ENCODE results near the gene DNAH8.
"Not testable (repeated sequence)": the region's sequence is repeated elsewhere in the genome, so short reads cannot be mapped to it uniquely, and the experiment has no call there.

DNAH8 gene

DNA sequence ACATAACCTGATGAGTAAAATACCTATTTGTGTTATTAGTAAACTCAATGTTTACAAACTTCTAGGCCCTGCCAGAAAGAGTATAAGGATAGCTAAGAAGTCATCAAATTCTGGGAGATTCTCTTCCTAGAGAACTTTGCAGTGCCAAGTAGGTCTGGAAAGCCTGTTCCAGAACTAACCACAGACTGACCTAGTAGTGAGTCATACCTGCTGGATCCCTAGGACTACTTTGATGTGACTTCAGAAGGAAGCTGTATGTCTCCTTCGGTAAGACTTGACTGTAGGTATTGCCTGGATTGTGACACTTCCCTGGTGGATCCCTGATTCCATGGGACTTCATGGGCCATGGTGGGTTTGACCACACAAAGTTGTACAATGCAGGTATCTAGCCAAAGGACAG lies 131.7 kb downstream of the DNAH8 start:
- no peak for DNase-seq

DNA sequence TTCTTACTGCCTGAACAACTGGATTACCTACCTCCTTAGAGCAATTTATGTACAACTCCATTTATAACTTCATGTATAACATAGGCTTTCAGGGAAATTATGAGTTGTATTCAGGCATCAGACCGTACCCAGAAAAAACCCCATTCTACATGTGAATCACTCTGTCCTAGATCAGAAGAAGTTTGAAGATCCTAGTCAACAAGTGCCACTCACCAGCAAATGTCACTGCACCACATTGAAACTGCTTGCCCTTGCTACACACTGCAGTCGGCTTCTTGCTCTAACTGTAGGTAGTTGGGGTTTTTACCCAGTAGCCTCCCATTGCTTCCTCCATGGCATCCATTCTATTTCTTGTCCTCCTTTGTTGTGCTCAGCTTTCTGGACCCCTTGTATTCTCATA lies 132.4 kb downstream of the DNAH8 start:
- DNase-seq: no peak

DNA sequence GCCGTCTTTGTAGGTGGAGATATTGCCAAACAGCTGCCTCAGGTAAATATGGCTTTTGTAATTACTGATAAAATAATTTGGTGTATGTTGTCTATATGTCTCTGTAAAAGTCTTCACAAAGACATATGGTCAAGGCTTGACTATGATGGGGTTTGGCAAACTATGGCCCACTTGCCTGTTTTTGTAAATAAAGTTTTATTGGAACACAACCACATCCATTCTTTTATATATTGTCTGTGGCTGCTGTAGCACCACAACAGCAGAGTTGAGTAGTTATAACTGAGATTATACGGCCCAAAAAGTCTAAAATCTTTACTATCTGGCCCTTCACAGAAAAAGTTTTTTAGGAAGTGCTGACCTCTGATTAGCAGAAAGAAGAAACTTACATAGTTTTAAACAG lies 133.6 kb downstream of the DNAH8 start:
- DNase-seq: no peak

DNA sequence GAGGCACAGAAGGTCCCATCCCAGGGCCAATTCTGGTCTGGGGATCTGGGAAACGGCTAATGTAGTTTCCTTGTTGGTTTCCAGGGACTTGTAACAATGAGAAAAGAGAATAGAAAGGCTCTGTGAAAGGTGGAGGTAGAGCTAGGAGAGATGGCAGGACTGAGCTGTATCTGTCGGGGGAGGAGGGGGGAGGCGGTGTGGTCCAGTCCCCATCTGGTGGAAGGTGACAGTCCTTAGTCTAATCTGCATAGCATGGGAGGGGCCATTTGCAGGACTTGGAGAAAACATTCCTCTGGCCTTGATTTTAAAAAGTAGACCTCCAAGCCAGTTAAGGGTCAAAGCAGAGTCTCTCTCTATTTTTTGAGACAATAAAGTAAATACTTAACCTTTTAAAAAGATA lies 137.1 kb downstream of the DNAH8 start:
- DNase-seq: no peak

DNA sequence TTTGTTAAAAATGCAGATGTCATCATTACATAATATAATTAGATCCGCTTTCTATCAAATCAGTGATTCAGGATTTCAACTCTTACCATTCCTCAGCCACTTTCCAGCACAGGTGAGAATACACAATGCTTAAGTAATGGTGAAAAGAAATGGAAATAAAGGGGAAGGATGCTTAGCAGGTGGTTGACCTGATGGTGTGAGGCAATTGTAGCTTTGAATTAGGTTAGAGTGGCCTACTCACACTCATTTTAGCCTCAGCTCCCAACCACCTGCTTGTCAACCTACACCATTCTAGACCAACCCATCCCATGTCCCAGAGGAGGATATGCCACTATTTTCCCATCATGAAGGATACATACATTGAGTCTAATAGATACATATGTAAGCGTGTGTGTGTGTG lies 138.1 kb downstream of the DNAH8 start:
- no peak for DNase-seq

DNA sequence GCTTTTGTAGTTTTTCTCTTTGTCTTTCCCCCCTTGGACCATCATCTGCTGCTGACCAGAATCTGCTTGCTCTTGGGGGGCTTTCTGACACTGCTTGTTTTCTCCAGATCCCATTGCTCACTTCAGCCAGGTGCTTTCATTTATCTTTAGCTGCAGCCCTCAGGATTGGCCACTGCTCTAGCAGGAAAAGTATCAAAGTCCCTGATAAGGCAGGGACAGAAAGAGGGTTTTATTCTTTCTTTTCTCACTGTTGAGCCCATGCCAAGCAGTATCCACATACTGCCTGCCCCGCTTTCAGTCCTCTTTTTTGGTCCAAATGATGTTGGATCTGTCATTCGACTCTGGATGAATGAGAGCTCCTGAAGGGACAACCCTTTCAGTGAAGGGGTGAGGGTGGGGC lies 141.4 kb downstream of the DNAH8 start:
- DNase-seq: no peak

DNA sequence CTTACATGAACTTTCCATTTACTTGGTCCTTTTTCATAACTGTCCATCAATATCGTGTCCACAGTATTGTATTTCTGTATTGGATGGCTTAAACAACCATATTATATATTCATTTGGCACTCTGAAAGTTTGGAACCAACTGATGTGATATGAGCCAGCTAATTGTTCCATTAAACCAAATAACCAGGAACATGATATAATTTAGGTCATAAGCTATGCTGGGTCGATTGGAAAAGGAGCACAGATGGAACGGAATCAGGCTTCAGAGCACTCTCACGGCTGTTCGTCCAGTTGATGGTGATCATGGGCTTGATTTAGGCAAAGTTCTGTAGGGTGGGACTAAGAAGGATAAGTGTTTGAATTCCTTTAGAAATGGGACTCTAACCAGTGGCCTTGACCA lies 142.7 kb downstream of the DNAH8 start:
- no peak for DNase-seq

DNA sequence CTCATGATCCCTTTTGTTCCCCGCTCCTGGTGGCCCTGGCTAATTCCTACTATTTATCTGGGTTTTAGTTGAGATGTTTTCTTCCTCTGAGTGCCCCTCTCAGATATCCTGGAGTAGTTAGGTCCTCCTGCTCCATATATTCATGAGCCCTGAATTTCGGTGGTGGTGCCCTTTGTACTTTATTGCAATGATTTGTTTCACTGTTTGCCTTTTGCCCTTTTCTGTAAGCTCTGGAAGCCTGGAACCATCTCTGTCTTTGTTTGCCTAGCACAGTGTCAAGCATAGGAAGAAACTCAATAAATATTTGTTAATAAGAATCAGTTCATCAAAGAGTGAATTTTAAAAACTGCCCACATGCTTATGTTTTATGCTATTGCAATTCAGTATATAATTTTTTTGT lies 144.9 kb downstream of the DNAH8 start:
- DNase-seq: no peak

DNA sequence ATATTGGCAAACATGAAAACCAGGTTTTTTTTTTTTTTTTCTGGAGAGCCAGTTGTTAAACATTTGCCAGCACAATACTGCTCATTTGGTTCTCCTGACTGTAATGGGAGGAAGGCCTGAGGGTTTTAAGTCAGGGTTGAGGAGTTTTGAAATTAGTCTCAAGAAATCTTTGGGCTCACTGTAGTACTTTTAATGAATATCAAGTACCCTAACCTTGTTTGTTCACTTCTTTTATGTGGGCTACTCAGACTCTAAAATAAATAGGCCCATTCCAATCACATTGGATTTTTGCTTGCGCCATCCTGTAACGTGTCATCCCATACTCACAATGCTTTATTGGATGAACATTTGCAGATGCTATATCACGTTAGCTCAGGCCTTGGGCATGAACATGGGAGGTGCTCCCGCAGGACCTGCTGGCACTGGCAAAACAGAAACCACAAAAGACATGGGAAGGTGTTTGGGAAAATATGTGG lies 146.9 kb downstream of the DNAH8 start:
- DNase-seq: no peak

DNA sequence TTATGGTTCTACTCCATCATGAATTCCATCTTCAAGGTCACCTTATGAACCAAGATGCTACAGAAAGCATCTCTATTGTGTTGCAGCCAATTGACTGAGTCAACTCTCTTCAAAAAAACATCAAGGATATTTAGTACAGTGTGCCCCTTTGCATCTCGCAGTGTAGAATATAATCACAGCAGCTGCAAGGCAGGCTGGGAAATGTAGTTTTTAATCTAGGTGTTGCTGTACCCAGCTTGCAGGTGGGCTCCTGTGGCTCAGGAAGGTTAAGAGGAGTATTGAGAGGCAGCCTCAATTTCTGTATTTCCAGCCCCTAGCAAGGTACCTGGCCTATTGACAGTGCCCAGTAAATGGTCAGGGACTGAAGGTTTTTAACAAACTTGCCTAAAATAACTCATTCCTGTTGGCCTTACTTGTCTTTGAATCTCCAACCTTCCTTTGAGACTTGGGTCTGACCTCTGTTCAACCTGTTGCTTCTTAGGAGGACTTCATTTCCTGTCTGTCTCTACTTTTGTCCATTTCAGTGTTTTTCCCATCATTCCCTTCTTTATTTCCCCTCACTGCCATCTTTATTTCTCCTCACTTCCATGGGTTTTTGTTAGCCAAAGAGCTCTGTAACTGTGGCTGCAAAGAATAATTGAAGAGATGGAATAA lies 150.5 kb downstream of the DNAH8 start:
- DNase-seq: no peak

DNA sequence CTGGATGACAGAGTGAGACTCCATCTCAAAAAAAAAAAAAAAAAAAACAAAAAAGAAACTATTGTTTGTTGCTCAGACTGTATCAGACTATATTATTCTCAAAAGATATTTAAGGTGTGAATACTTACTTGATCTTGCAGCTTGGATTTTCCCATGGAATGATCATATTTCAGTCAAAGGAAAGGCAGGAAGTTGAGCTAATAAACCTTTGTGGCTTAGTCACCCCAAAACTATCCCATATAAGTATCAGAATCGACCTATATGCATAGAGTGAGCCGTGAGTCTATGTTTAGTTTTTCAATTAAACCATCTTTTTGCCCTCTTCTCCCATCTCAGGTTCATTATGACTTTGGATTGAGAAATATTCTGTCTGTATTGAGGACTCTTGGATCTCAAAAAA lies 152.6 kb downstream of the DNAH8 start:
- DNase-seq: no peak

DNA sequence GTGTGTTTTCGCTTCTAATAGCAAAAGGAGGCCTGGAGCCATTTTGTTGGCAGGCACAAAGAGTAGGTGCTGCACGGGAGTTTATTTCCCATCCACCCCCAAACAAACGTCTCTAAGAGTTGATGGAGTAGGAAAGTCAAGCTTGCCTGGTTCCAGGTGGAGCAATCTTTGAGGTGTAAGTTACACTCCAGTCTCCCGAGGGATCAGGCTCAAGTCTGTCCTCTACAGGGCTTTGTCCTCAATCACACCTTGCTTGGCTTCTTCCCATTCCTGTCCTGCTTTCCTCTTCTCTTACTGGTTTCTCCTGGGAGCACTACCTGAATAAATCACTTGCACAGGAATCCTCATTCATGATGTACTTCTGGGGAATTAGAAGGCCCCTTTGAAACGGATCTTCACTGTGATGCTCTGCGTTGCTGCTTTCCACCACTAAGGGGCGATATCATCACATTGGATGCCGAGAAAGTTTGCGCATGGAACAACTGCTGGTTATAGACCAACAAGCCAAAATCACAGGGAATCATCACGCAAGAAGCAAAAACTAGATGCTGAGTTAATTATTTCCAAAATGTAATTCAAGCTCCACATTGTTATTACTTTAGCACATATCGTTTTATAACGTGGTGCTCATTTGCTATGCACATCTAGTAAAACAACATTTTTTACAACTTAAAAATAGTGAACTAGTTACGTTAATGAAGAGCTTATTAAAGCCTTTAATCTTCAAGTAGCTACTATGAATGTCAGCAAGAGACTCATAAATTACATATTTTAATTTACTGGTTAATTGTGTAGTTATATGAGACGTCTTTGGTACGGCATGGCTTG lies 156.8 kb downstream of the DNAH8 start:
- peak; percentile 54 for DNase-seq

DNA sequence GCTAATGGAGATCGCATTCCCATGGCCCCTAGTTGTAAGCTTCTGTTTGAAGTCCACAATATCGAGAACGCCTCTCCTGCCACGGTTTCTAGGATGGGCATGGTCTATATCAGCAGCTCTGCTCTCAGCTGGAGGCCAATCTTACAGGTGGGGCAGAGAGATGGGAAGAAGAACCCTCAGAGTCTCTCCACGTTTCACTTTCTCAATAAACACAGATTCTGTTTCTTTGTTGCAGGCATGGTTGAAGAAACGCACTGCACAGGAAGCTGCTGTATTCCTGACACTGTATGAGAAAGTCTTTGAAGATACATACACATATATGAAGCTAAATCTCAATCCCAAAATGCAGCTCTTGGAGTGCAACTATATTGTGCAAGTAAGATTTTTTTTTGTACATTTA lies 157.9 kb downstream of the DNAH8 start:
- DNase-seq: no peak

DNA sequence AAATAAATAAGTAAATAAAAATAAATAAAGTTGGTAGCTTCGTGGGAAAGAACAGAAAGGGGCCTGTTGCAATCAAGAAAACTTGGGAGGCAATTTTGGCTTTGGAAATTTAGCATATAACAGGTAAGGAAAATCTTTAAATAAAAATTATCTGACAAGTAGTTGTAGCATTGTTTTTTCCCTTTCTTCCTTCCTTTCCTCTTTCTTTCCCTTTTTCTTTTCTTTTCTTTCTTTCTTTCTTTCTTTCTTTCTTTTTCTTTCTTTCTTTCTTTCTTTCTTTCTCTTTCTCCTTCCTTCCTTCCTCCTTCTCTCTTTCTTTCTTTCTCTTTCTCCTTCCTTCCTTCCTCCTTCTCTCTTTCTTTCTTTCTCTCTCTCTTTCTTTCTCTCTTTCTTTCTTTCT lies 158.7 kb downstream of the DNAH8 start:
- DNase-seq: not testable (repeated sequence)

DNA sequence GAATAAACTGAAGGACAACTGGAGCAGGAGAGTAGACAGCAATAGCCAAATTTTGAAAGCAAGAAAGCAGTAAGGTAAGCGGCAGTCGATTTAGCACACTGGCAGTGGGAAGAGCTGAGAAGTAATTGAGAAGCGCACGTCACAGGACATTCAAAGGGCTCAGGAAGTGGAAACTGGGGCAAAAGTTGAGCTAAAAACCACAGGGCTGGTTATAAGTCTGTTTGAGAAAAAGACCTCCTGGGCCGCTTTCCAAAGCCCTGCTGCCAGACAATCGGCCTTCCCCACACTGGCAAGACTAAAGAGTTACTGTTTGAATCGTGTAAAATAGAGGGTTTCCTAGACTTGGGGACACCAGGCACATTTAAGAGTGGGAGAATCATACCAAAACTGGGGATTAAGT lies 161.4 kb downstream of the DNAH8 start:
- DNase-seq: peak; percentile 35

DNA sequence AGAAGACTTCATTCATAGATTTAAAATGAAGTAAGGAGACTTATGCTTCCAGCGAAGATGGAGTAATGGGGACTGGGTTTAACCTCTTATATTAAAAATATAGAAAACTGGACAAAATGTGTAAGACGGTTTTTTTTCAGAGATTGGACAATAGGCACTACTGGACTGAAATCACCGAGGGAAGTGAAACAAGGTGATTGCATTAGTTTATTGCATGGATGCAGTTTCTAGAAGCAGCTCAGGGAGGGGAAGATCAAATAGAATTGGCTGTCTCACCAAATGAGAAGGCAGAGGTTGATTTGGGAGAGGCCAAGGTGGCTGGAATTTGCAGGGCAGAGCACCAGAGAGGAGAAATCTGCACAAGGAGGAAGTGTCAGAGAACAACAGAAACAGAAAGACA lies 162.6 kb downstream of the DNAH8 start:
- DNase-seq: no peak

DNA sequence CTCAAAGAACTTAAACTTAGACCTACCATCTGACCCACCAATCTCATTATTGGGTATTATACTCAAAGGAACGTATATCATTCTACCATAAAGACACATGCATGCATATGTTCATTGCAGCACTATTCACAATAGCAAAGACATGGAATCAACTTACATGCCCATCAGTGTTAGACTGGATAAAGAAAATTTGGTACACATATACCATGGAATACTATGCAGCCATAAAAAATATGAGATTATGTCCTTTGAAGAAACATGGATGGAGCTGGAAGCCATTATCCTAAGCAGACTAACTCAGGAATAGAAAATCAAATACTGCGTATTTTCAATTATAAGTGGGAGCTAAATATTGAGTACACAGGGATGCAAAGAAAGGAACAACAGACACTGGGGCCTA lies 167.0 kb downstream of the DNAH8 start:
- no peak for DNase-seq

DNA sequence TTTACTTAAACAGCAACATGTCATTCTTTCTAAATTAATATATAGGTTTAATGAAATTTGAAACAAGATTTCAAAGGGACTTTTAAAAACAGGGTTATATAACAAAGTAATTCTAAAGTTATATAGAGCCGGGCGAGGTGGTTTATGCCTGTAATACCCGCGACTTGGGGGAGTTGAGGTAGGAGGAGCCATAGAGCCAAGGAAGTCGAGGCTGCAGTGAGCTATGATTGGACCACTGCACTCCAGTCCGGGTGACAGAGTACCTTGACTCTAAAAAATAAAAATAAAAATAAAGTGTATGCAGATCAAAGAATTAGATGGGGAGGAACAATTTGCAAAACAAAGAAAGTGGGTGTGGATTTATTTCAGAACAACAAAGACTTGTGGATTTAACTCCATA lies 182.4 kb downstream of the DNAH8 start:
- DNase-seq: no peak

DNA sequence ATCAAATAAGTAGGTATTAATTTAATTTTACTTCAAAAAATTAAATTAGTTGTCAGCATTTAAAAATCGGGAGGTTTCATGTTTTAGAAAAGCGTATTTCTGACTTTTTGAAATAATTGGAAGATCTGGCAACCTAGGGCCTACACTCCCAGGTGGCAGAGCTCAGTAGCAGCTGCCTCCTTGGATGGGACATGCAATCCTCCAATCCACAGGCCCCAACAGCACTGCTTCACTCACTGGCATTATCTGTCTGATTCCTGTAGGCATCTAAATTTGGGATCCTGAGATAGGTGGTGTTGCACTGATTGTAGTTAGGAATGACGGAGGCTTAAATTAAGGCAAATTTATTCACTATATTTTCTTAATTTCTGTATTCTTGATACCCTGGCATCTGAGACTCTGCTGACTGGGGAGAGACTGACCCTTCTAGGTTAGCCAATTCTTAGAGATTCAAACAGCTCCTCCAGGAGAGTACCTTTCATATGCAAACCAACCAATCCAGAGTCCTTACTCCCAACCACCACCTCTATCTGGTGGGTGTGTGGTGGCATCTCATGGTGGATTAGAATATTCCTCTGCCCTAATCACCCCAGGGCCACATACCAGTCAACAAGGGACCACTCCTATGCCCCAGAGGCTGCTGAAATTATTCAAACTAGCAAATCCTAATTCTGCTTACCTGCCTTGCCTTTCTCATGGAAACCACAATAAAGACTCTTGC lies 186.9 kb downstream of the DNAH8 start:
- DNase-seq: no peak

DNA sequence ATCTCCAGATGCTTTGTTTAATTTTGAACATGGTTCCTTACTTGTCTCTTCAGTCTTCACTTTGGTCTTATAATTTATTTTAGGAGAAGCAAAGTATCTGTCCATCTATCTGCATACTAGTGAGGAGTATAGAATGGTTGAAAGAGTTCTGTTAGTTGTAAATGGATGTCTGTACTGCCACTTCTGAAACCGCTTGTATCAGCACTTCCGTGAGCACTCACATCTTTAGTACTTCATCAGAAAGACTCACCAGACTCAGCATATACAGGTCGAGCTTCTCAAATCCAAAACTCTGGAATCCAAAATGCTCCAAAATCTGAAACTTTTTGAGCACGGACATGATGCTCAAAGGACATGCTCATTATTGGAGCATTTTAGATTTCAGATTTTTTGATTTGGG lies 191.5 kb downstream of the DNAH8 start:
- no peak for DNase-seq

DNA sequence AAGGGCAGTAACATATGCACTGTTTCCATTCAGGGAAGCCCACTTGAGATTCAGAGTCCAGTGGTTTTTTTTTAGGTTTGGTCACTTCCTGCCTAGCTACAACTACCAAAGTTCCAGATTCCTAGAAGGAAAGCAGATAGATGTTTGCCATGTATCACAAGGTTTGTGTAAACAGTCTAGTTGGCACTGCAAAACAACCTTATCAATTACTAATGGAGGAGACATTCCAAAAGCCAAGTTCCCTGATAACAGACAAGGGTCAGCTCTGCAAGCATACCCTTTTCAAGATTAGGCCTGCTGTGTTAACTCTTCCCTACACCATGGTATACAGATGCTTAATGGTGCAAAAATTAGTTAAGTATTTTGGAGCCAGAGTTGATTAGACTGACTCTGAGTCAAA lies 192.2 kb downstream of the DNAH8 start:
- DNase-seq: no peak

DNA sequence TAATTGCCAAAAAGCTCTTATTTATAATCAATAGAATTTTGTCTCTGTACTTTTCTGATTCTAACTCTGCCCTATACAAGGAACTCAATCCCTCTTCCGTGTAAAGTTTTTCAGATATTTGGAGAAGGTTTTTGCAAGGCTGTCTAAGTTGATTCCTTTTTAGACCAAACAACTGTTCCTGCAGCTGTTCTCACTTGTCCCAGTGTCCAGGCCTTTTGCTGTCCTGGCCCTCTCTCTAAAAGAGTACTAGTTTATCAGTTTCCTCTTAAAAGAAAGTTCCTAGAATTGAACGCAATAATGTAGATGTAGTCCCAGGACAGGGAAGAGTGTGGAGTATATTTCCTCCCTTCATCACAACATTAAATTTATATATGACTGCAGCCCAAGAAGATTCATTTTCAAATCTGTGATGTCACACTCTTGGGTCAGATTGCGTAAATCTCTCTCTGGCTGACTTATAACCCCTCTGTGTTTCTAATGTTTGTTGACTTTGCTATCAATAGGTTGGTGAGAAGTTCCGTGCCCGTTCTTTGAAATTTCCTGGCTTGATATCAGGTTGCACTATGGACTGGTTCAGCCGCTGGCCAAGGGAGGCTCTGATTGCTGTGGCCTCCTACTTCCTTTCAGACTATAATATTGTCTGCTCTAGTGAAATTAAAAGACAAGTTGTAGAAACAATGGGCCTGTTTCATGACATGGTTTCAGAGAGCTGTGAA lies 194.1 kb downstream of the DNAH8 start:
- DNase-seq: peak; percentile 17

DNA sequence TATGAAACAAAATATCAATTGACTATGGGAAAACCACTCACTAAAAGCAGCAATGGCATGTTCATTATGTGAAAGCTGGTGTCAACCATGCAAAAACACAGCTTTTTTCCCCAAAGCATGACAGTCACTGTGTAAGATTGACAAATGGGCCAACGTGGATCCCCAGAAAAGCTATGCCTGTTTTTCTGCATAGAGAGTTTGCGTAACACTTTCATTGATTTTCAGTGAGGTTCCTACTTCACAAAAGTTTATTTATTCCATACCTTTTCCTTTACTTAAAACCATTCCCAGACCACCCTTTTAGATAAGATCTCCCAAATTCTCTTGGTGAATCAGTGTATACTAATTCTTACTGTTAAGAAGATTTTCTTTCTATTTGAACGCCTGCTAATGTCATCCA lies 195.1 kb downstream of the DNAH8 start:
- DNase-seq: no peak
